Parathyroid adenoma (tissue), 2 donors: ENCODE data around the gene APOOL.

Experiments
- H2AFZ ChIP-seq: fragments of 300-600 bp; sonication (generic); one replicate; pipeline ENCODE4 v1.7.0; 2017; ENCODE audit warnings: antibody characterized with exemption, mild to moderate bottlenecking
- H3K27ac ChIP-seq: fragments of 300-600 bp; sonication (generic); one replicate; pipeline ENCODE4 v1.7.0; 2017
- H3K27me3 ChIP-seq: fragments of 300-600 bp; sonication (generic); one replicate; pipeline ENCODE4 v1.7.0; 2017; ENCODE audit warnings: low read length; ENCODE audit not compliant: control insufficient read depth, insufficient read depth
- H3K36me3 ChIP-seq: fragments of 300-600 bp; sonication (generic); one replicate; pipeline ENCODE4 v1.7.0; 2017; ENCODE audit warnings: low read length; ENCODE audit not compliant: control insufficient read depth, insufficient read depth
- H3K4me1 ChIP-seq: fragments of 300-600 bp; sonication (generic); one replicate; pipeline ENCODE4 v1.7.0; 2017; ENCODE audit warnings: control low read depth
- H3K4me2 ChIP-seq: fragments of 300-600 bp; sonication (generic); one replicate; pipeline ENCODE4 v1.7.0; 2017; ENCODE audit warnings: low read length
- H3K4me3 ChIP-seq: fragments of 300-600 bp; sonication (generic); one replicate; pipeline ENCODE4 v1.7.0; 2017; ENCODE audit warnings: low read depth, low read length
- H3K79me2 ChIP-seq: fragments of 300-600 bp; sonication (generic); one replicate; pipeline ENCODE4 v1.7.0; 2017; ENCODE audit warnings: control low read depth
- H3K9ac ChIP-seq: fragments of 300-600 bp; sonication (generic); one replicate; pipeline ENCODE4 v1.7.0; 2017; ENCODE audit warnings: mild to moderate bottlenecking
- H3K9me3 ChIP-seq: fragments of 300-600 bp; sonication (generic); one replicate; pipeline ENCODE4 v1.7.0; 2017; ENCODE audit warnings: low read length; ENCODE audit not compliant: control insufficient read depth
- CTCF ChIP-seq: fragments of 300-600 bp; sonication (generic); IDR thresholded peaks from one replicate; pipeline ENCODE4 v1.7.0; 2017; ENCODE audit warnings: antibody characterized with exemption, mild to moderate bottlenecking
- donor health status: primary hyperparathyroidism.

The APOOL gene

GRCh38 chrX:85018471-85018870 is 14.8 kb downstream of the APOOL start:
- Histone ChIP-seq H3K4me1 (no peaks in the 10 kb centered on the region), H2AFZ (no peak overlapping the region), H3K4me2 (no peak overlapping the region), H3K79me2 (peaks cover 10% of the 10 kb centered on the region), H3K9me3 (no peaks in the 10 kb centered on the region), H3K9ac (no peak overlapping the region), H3K36me3 (no peaks in the 10 kb centered on the region), H3K4me3 (no peak overlapping the region), H3K27me3 (no peaks in the 10 kb centered on the region), H3K27ac (no peak overlapping the region)
- TF ChIP-seq CTCF, result no peak

GRCh38 chrX:85020216-85020615 is 16.5 kb downstream of the APOOL start:
- TF ChIP-seq CTCF, result no peak
- Histone ChIP-seq H3K4me1 (no peaks in the 10 kb centered on the region), H3K79me2 (peaks cover 10% of the 10 kb centered on the region), H2AFZ (no peak overlapping the region), H3K9me3 (no peaks in the 10 kb centered on the region), H3K36me3 (no peaks in the 10 kb centered on the region), H3K27ac (no peak overlapping the region), H3K4me2 (no peak overlapping the region), H3K9ac (no peak overlapping the region), H3K27me3 (no peaks in the 10 kb centered on the region), H3K4me3 (no peak overlapping the region)

- no peak for TF ChIP-seq CTCF
- no peak overlapping the region for H3K4me3 ChIP-seq
- no peak overlapping the region for H3K9ac ChIP-seq
- H3K27me3 ChIP-seq, result no peaks in the 10 kb centered on the region
- peaks cover 5% of the 10 kb centered on the region for H3K79me2 ChIP-seq
- H3K9me3 ChIP-seq, result no peaks in the 10 kb centered on the region
- no peak overlapping the region for H3K27ac ChIP-seq
- H3K4me1 ChIP-seq, result no peaks in the 10 kb centered on the region
- no peaks in the 10 kb centered on the region for H3K36me3 ChIP-seq
- H2AFZ ChIP-seq, result no peak overlapping the region
- no peak overlapping the region for H3K4me2 ChIP-seq
These were observed 20.4 kb downstream of the APOOL start for GRCh38 chrX:85024044-85024443.

- Histone ChIP-seq H3K79me2 (peaks cover 4% of the 10 kb centered on the region), H3K27ac (no peak overlapping the region), H3K4me2 (no peak overlapping the region), H3K4me1 (no peaks in the 10 kb centered on the region), H3K4me3 (no peak overlapping the region), H3K9ac (no peak overlapping the region), H2AFZ (no peak overlapping the region), H3K9me3 (no peaks in the 10 kb centered on the region), H3K36me3 (no peaks in the 10 kb centered on the region), H3K27me3 (no peaks in the 10 kb centered on the region)
- no peak for TF ChIP-seq CTCF
These were observed 20.9 kb downstream of the APOOL start for GRCh38 chrX:85024562-85024961.

GRCh38 chrX:85026170-85026569 is 22.5 kb downstream of the APOOL start:
- no peaks in the 10 kb centered on the region for H3K4me1 ChIP-seq
- H3K9me3 ChIP-seq, result no peaks in the 10 kb centered on the region
- no peak overlapping the region for H2AFZ ChIP-seq
- H3K9ac ChIP-seq, result no peak overlapping the region
- no peaks in the 10 kb centered on the region for H3K27me3 ChIP-seq
- H3K79me2 ChIP-seq, result peaks cover under 1% of the 10 kb centered on the region
- H3K4me3 ChIP-seq, result no peak overlapping the region
- no peak for TF ChIP-seq CTCF
- no peak overlapping the region for H3K4me2 ChIP-seq
- H3K27ac ChIP-seq, result no peak overlapping the region
- H3K36me3 ChIP-seq, result no peaks in the 10 kb centered on the region
